ENCODE data around the gene FAM120B.

Gene FAM120B

DNA sequence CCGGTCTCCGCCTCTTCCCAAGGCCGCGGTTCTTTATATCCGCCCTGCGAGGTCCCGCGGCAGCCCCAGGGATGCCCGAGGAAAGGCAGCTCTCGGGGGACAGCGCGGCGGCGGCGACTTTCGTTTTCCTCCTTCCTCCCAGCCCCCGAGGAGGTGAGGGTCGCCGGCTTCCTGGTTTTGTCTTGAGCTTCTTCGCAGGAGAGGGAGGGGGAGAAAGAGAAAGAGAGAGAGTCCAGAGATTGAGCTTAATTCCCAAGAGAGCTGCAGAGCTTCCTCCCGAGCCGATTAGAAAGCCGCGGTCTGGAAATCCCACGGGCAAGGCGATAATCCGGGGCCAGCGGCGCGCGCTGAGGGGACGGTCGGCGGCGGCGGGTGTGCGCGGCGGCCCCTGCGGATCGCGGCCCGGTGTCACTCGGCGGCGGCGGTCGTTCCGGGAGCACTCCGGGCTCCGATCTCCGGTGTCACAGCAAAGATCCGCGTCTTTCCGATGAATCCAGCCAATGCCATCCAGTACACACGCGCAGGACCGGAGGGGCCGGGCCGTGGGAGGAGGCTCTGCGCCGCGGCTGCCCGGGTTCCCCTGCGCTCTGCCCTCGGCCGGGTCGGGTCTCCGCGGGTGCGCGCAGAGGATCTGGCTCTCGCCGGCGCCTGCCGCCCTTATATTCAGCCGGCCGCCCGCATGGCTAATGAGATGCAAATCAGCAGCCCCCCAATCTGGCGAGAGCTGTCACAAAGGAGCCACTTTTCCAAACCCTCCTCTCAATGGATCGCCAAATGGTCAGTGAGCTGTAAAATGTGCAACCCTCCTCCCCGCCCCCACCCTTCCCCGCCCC is 16.0 kb upstream of the FAM120B start, which contains the start of gene DLL1:
TSS of gene DLL1 (minus strand) at position 783 of the 833 bp plus-strand sequence. CDS start 939 bp downstream, outside the sequence.
- peak within 1 kb of the TSS; percentile 15 for H3K27ac ChIP-seq

DNA sequence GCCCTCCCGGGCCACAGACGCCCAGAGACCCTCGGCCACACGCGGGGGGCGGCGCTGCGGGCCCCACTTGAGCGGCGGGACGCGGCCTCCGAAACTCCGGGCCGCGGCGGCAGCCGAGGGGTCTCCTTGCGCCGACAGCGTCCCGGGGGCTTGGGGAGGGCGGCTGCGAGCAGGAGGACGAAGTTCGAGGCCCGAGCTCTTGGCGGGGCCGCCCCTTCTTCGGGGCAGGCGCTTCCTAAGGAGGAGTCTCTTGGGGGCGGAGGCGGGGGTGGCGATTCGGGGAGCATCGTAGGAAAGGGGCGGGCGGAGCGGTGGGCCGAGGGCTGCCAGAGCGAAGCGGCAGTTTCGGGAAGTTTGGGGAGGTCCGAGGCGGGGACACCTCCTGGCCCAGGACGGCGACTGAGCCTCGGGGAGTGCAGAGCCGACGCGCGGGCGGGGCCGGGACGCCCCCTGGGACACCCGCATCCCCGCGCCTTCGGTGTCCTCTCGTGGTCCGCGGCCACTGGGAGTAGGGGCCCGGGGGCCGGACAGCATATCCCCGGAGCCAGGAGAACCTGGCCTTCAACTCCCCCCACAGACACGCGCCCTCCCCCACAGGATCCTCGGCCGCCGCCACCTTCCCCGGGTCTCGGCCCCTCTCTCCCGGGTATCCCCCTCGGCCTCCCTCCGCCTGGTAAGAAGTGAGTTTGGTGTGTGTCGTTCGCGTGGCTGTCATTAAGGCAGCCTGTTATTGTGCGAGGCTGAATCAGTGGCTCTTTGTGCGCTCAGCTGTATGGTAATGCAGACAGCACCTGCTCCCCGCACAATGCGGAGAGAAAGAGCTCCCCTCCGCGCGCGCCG is 15.1 kb upstream of the FAM120B start:
- Histone ChIP-seq H3K27me3 (peaks cover 100% of the 10 kb centered on the region), H3K27ac (no peak overlapping the region), H3K4me3 (ENCODE audit: low read depth in 1 of 2, low read length in 1 of 2) (peak overlapping the region in 1 of 2 experiments; percentile 69), H3K36me3 (no peaks in the 10 kb centered on the region), H3K4me1 (ENCODE audit: control insufficient read depth in 1 of 2, insufficient read depth in 1 of 2, low read depth in 1 of 2, low read length in 1 of 2) (peaks cover 41 to 61% of the 10 kb centered on the region in 2 experiments), H3K9me3 (no peaks in the 10 kb centered on the region)
- TF ChIP-seq, protein P1, sequence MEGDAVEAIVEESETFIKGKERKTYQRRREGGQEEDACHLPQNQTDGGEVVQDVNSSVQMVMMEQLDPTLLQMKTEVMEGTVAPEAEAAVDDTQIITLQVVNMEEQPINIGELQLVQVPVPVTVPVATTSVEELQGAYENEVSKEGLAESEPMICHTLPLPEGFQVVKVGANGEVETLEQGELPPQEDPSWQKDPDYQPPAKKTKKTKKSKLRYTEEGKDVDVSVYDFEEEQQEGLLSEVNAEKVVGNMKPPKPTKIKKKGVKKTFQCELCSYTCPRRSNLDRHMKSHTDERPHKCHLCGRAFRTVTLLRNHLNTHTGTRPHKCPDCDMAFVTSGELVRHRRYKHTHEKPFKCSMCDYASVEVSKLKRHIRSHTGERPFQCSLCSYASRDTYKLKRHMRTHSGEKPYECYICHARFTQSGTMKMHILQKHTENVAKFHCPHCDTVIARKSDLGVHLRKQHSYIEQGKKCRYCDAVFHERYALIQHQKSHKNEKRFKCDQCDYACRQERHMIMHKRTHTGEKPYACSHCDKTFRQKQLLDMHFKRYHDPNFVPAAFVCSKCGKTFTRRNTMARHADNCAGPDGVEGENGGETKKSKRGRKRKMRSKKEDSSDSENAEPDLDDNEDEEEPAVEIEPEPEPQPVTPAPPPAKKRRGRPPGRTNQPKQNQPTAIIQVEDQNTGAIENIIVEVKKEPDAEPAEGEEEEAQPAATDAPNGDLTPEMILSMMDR (IDR thresholded peaks at IDR 0.05) = no peak

More for the DNA sequence above, 16.0 kb upstream of the FAM120B start, which contains the start of gene DLL1:
- TF ChIP-seq, protein P1 (IDR thresholded peaks at IDR 0.05) = no peak
- Histone ChIP-seq H3K4me3 (ENCODE audit: low read depth in 1 of 2, low read length in 1 of 2) (peak within 1 kb of the TSS; percentile 59 to 69), H3K4me1 (ENCODE audit: control insufficient read depth in 1 of 2, insufficient read depth in 1 of 2, low read depth in 1 of 2, low read length in 1 of 2) (peaks cover 38 to 52% of the 10 kb centered on the region in 2 experiments), H3K27me3 (peaks cover 100% of the 10 kb centered on the region), H3K36me3 (no peaks in the 10 kb centered on the region), H3K9me3 (no peaks in the 10 kb centered on the region)

DNA sequence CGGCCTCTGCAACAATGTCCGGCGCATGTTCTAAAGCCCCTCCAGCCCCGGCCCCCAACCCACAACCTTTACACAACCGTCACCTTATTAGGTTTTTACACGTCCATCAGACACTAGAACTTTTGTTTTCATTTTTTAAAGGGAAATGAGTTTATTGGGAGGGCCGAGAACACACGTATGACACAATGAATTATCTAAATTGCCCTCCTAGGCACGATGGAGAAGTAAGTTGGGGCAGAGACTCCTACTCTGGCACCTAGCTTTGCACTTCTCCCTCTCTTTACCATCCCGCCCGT is 14.5 kb upstream of the FAM120B start:
- Histone ChIP-seq H3K4me1 (ENCODE audit: control insufficient read depth in 1 of 2, insufficient read depth in 1 of 2, low read depth in 1 of 2, low read length in 1 of 2) (peaks cover 41 to 67% of the 10 kb centered on the region in 2 experiments), H3K27me3 (peaks cover 100% of the 10 kb centered on the region), H3K9me3 (no peaks in the 10 kb centered on the region), H3K36me3 (no peaks in the 10 kb centered on the region), H3K27ac (no peak overlapping the region), H3K4me3 (ENCODE audit: low read depth in 1 of 2, low read length in 1 of 2) (no peak overlapping the region)
- TF ChIP-seq, protein P1 (IDR thresholded peaks at IDR 0.05) = no peak

DNA sequence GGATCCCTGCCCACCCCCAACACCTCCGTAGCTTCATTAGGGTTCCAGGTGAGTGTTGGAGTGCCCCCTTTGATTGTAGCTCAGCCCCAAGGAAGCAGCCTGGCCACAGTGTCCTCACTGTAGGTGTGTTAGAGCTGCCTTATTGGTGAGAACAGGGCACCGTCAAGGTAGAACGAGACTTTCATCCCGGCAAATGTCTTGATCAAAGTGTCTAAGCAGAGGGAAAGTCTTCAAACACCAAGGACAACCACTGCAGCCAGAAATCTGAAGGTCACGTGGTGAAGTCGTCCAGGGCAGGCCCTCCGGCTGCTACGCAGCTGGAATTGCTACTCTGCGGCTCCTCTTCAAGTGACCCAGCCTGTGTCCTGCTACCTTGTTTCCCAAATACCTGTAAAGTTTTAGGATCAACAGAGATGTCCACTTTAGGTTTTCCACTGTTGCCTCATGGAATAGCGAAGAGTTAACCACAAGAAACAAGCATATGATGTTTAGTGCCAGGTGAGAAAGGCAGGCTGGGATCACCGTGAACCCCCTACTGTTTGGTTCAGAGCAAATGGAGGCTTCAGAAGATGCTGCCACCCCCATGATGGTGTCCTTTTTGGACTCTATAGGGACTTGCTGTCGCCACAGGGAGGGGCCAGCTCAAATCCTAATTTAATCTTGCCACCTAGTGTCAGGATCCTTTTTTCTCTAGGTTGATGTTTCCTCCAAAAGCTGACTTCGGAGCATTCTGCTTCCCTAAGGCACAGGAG is 14.0 kb upstream of the FAM120B start:
- H3K4me1 ChIP-seq (ENCODE audit: control insufficient read depth in 1 of 2, insufficient read depth in 1 of 2, low read depth in 1 of 2, low read length in 1 of 2) = peaks cover 41 to 68% of the 10 kb centered on the region in 2 experiments

More for the DNA sequence above, 14.0 kb upstream of the FAM120B start:
- TF ChIP-seq, protein P1 (IDR thresholded peaks at IDR 0.05) = no peak
- H3K27ac ChIP-seq = no peak overlapping the region
- no peaks in the 10 kb centered on the region for H3K9me3 ChIP-seq
- H3K4me3 ChIP-seq (ENCODE audit: low read depth in 1 of 2, low read length in 1 of 2) = no peak overlapping the region
- no peaks in the 10 kb centered on the region for H3K36me3 ChIP-seq
- H3K27me3 ChIP-seq = peaks cover 100% of the 10 kb centered on the region

All from neutrophil (primary cell).